ENCODE results near the gene LRRC36. TPM values are rescaled to one million over a fixed set of nuclear protein-coding genes. Genes with fewer than 3 reads are reported as not detected.
A peak's percentile ranks its signal among the peaks of the same experiment; 100 is the strongest.

LRRC36 gene
- total and polyA plus RNA-seq, 2 experiments from 2014 or later: 1.2 TPM; not detected in 1

DNA sequence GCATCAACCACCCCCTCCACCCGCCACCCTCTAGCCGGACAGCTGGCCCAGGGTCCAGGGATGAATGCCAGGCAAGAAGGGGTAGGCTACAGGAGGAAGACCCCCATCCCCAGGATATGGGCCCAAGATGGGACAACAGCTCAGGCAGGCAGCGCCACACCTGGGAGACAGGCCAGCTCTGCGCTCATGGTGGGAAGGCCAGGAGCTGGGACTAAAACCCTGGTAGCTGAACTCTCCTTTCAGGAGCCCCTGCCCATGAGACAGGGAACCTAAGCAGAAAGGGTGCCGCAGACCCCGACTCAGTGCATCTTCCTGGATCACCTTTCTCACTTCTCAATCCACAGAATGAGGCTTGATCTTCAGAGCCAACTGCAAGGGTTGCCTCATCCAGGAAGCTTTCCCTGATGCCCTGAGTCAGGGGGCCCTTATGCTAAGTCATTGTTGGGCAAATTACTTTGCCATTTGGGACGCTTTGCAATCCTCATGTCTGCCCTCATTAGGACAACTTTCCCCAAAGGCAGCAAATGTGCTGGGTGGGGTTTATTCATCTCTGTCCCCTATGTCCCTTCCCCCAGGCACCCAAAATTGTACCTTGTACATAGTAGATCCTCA lies 80.7 kb downstream of the LRRC36 start:
- Histone ChIP-seq H3K36me3 (ENCODE audit: insufficient read depth) (no peaks in the 10 kb centered on the region), H3K9me2 (ENCODE audit: insufficient read depth) (no peaks in the 10 kb centered on the region), H3K27me3 (ENCODE audit: insufficient read depth) (0 out of 2 replicates have a peak, but pooled peaks cover 3% of the 10 kb centered on the region), H3K4me2 (peak overlapping the region; percentile 8; the same call in 1 of the 2 replicates), H3K27ac (ENCODE audit: low read depth) (no peak overlapping the region), H3K4me1 (ENCODE audit: insufficient read depth) (peaks cover 25% of the 10 kb centered on the region; the same call in 1 of the 2 replicates), H3K79me2 (replicated peaks; ENCODE audit: insufficient read depth) (no peaks in the 10 kb centered on the region), H4K20me1 (replicated peaks; ENCODE audit: insufficient read depth) (no peaks in the 10 kb centered on the region; the same call in 1 of the 2 replicates), H2AFZ (no peak overlapping the region), H3F3A (replicated peaks; ENCODE audit: low read depth) (no peaks in the 10 kb centered on the region), H3K4me3 (no peak overlapping the region)
- Mint-ChIP-seq H3K9me3 (no peaks in the 10 kb centered on the region), H3K27me3 (ENCODE audit: insufficient read depth, low read depth, poor library complexity) (peaks cover 6% of the 10 kb centered on the region), H3K36me3 (ENCODE audit: low read depth) (no peaks in the 10 kb centered on the region; the same call in 2 of the 3 replicates), H3K4me3 (no peak overlapping the region), H3K4me1 (peaks cover 29% of the 10 kb centered on the region), H3K27ac (no peak overlapping the region)
- ATAC-seq (no peak; the same call in 2 of the 3 replicates), DNase-seq (ENCODE audit: low spot score) (no peak)
- TF ChIP-seq NANOG (IDR thresholded peaks at IDR 0.05; ENCODE audit: borderline replicate concordance) (no peak), EZH2phosphoT487 (IDR thresholded peaks at IDR 0.05; ENCODE audit: unreplicated experiment) (no peak), CREB1 (CRISPR knock-in tag; IDR thresholded peaks at IDR 0.05; ENCODE audit: low read depth) (no peak), POLR2AphosphoS5 (IDR thresholded peaks at IDR 0.05; ENCODE audit: low read depth) (no peak), STAT1 (IDR thresholded peaks at IDR 0.05; ENCODE audit: unreplicated experiment) (no peak), ZNF114 (CRISPR knock-in tag; IDR thresholded peaks at IDR 0.05) (no peak), ZNF331 (CRISPR knock-in tag; IDR thresholded peaks at IDR 0.05; ENCODE audit: low read depth) (no peak), JUNB (IDR thresholded peaks at IDR 0.05; ENCODE audit: unreplicated experiment) (no peak), EZH2 (IDR thresholded peaks at IDR 0.05; ENCODE audit: low read depth, unreplicated experiment) (no peak)
- TF ChIP-seq, protein P1, sequence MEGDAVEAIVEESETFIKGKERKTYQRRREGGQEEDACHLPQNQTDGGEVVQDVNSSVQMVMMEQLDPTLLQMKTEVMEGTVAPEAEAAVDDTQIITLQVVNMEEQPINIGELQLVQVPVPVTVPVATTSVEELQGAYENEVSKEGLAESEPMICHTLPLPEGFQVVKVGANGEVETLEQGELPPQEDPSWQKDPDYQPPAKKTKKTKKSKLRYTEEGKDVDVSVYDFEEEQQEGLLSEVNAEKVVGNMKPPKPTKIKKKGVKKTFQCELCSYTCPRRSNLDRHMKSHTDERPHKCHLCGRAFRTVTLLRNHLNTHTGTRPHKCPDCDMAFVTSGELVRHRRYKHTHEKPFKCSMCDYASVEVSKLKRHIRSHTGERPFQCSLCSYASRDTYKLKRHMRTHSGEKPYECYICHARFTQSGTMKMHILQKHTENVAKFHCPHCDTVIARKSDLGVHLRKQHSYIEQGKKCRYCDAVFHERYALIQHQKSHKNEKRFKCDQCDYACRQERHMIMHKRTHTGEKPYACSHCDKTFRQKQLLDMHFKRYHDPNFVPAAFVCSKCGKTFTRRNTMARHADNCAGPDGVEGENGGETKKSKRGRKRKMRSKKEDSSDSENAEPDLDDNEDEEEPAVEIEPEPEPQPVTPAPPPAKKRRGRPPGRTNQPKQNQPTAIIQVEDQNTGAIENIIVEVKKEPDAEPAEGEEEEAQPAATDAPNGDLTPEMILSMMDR (conservative IDR thresholded peaks at IDR 0.05; ENCODE audit: low read depth in 2 of 2): no peak
- TF ChIP-seq, protein P2, sequence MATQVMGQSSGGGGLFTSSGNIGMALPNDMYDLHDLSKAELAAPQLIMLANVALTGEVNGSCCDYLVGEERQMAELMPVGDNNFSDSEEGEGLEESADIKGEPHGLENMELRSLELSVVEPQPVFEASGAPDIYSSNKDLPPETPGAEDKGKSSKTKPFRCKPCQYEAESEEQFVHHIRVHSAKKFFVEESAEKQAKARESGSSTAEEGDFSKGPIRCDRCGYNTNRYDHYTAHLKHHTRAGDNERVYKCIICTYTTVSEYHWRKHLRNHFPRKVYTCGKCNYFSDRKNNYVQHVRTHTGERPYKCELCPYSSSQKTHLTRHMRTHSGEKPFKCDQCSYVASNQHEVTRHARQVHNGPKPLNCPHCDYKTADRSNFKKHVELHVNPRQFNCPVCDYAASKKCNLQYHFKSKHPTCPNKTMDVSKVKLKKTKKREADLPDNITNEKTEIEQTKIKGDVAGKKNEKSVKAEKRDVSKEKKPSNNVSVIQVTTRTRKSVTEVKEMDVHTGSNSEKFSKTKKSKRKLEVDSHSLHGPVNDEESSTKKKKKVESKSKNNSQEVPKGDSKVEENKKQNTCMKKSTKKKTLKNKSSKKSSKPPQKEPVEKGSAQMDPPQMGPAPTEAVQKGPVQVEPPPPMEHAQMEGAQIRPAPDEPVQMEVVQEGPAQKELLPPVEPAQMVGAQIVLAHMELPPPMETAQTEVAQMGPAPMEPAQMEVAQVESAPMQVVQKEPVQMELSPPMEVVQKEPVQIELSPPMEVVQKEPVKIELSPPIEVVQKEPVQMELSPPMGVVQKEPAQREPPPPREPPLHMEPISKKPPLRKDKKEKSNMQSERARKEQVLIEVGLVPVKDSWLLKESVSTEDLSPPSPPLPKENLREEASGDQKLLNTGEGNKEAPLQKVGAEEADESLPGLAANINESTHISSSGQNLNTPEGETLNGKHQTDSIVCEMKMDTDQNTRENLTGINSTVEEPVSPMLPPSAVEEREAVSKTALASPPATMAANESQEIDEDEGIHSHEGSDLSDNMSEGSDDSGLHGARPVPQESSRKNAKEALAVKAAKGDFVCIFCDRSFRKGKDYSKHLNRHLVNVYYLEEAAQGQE (IDR thresholded peaks at IDR 0.05; ENCODE audit: unreplicated experiment): no peak
- TF ChIP-seq, protein P3, sequence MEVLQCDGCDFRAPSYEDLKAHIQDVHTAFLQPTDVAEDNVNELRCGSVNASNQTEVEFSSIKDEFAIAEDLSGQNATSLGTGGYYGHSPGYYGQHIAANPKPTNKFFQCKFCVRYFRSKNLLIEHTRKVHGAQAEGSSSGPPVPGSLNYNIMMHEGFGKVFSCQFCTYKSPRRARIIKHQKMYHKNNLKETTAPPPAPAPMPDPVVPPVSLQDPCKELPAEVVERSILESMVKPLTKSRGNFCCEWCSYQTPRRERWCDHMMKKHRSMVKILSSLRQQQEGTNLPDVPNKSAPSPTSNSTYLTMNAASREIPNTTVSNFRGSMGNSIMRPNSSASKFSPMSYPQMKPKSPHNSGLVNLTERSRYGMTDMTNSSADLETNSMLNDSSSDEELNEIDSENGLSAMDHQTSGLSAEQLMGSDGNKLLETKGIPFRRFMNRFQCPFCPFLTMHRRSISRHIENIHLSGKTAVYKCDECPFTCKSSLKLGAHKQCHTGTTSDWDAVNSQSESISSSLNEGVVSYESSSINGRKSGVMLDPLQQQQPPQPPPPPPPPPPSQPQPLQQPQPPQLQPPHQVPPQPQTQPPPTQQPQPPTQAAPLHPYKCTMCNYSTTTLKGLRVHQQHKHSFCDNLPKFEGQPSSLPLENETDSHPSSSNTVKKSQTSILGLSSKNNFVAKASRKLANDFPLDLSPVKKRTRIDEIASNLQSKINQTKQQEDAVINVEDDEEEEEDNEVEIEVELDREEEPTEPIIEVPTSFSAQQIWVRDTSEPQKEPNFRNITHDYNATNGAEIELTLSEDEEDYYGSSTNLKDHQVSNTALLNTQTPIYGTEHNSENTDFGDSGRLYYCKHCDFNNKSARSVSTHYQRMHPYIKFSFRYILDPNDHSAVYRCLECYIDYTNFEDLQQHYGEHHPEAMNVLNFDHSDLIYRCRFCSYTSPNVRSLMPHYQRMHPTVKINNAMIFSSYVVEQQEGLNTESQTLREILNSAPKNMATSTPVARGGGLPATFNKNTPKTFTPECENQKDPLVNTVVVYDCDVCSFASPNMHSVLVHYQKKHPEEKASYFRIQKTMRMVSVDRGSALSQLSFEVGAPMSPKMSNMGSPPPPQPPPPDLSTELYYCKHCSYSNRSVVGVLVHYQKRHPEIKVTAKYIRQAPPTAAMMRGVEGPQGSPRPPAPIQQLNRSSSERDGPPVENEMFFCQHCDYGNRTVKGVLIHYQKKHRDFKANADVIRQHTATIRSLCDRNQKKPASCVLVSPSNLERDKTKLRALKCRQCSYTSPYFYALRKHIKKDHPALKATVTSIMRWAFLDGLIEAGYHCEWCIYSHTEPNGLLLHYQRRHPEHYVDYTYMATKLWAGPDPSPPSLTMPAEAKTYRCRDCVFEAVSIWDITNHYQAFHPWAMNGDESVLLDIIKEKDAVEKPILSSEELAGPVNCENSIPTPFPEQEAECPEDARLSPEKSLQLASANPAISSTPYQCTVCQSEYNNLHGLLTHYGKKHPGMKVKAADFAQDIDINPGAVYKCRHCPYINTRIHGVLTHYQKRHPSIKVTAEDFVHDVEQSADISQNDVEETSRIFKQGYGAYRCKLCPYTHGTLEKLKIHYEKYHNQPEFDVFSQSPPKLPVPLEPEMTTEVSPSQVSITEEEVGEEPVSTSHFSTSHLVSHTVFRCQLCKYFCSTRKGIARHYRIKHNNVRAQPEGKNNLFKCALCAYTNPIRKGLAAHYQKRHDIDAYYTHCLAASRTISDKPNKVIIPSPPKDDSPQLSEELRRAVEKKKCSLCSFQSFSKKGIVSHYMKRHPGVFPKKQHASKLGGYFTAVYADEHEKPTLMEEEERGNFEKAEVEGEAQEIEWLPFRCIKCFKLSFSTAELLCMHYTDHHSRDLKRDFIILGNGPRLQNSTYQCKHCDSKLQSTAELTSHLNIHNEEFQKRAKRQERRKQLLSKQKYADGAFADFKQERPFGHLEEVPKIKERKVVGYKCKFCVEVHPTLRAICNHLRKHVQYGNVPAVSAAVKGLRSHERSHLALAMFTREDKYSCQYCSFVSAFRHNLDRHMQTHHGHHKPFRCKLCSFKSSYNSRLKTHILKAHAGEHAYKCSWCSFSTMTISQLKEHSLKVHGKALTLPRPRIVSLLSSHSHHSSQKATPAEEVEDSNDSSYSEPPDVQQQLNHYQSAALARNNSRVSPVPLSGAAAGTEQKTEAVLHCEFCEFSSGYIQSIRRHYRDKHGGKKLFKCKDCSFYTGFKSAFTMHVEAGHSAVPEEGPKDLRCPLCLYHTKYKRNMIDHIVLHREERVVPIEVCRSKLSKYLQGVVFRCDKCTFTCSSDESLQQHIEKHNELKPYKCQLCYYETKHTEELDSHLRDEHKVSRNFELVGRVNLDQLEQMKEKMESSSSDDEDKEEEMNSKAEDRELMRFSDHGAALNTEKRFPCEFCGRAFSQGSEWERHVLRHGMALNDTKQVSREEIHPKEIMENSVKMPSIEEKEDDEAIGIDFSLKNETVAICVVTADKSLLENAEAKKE (CRISPR knock-in tag; IDR thresholded peaks at IDR 0.05): no peak
- TF ChIP-seq, protein P4, sequence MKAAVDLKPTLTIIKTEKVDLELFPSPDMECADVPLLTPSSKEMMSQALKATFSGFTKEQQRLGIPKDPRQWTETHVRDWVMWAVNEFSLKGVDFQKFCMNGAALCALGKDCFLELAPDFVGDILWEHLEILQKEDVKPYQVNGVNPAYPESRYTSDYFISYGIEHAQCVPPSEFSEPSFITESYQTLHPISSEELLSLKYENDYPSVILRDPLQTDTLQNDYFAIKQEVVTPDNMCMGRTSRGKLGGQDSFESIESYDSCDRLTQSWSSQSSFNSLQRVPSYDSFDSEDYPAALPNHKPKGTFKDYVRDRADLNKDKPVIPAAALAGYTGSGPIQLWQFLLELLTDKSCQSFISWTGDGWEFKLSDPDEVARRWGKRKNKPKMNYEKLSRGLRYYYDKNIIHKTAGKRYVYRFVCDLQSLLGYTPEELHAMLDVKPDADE (IDR thresholded peaks at IDR 0.05): no peak
